ENCODE data around the gene ADORA2A. TPM values are rescaled to one million over a fixed set of nuclear protein-coding genes. Genes with fewer than 3 reads are reported as not detected.

ADORA2A gene
- total and polyA plus RNA-seq, 2 of the 8 experiments (the other 6 are each of a cell fraction or from before 2014, with no cell fraction given): 7.1 to 20.3 TPM

- no peak for TF ChIP-seq CHD7 (IDR thresholded peaks at IDR 0.05; ENCODE audit: insufficient replicate concordance, low read length)
- no peak for TF ChIP-seq KDM5A (IDR thresholded peaks at IDR 0.05; ENCODE audit: low read length)
- TF ChIP-seq RNF2 (IDR thresholded peaks at IDR 0.05; ENCODE audit: borderline replicate concordance, low read depth, low read length, missing control alignments, poor library complexity, severe bottlenecking): no peak
- TF ChIP-seq BCL11A (IDR thresholded peaks at IDR 0.05; ENCODE audit: low read depth in 2 of 2, low read length in 2 of 2): no peak
- no peak for TF ChIP-seq ATF2 (IDR thresholded peaks at IDR 0.05; ENCODE audit: low read length)
Measured at GRCh38 chr22:24384131-24384530, 43.3 kb upstream of the ADORA2A start (continued).
